Mesodermal cell (in vitro differentiated cells): ENCODE results near the gene PPP1R14B.
A peak's percentile ranks its signal among the peaks of the same experiment; 100 is the strongest.

Experiments
- H3K27ac ChIP-seq: 2 replicates; pipeline ENCODE4 v1.7.0; 2013; ENCODE audit warnings: mild to moderate bottlenecking, low read depth, low read length, moderate library complexity; ENCODE audit not compliant: severe bottlenecking
- H3K36me3 ChIP-seq: 2 replicates; pipeline ENCODE4 v1.7.1; 2013; ENCODE audit warnings: mild to moderate bottlenecking, low read length, moderate library complexity; ENCODE audit not compliant: control insufficient read depth, insufficient read depth
- H3K4me1 ChIP-seq: one replicate; pipeline ENCODE4 v1.7.1; 2013; ENCODE audit warnings: mild to moderate bottlenecking, low read length; ENCODE audit not compliant: insufficient read depth, control insufficient read depth, poor library complexity, severe bottlenecking
- H3K4me3 ChIP-seq: 2 replicates; pipeline ENCODE4 v1.7.0; 2013; ENCODE audit warnings: low read length, control low read depth, mild to moderate bottlenecking; ENCODE audit not compliant: insufficient read depth, poor library complexity, severe bottlenecking; ENCODE audit errors: extremely low read depth
- H3K9me3 ChIP-seq: 2 replicates; pipeline ENCODE4 v1.7.1; 2013; ENCODE audit warnings: mild to moderate bottlenecking, low read length, moderate library complexity; ENCODE audit not compliant: control insufficient read depth
- WGBS, 2 experiments: methylation state at CpG; one replicate each; pipeline ENCODE4 v1.1.5; 2013; ENCODE audit warnings: missing lambda C conversion rate in 2 of 2; ENCODE audit not compliant: insufficient coverage in 2 of 2; 5-methylcytosine and 5-hydroxymethylcytosine counted together

PPP1R14B gene

GRCh38 chr11:64233913-64234586 is 12.7 kb downstream of the PPP1R14B start, which contains the start of gene VEGFB:
Gene VEGFB, plus strand, starts transcription at chr11:64234584. Its CDS starts 250 bp downstream, at chr11:64234834.
- Histone ChIP-seq H3K36me3 (peaks cover 18% of the 10 kb centered on the region), H3K4me1 (no peaks in the 10 kb centered on the region), H3K27ac (no peak within 1 kb of the TSS), H3K9me3 (no peaks in the 10 kb centered on the region), H3K4me3 (peak within 1 kb of the TSS; percentile 52)
- WGBS, 2 experiments = 2 to 4% methylated on average over 26 to 41 of the region's 62 CpGs

GRCh38 chr11:64232967-64233315 is 13.8 kb downstream of the PPP1R14B start:
- WGBS, 2 experiments = 95 to 97% methylated on average over 8 of the region's 8 CpGs
- peaks cover 11% of the 10 kb centered on the region for H3K36me3 ChIP-seq
- H3K9me3 ChIP-seq = no peaks in the 10 kb centered on the region
- H3K27ac ChIP-seq = no peak overlapping the region
- H3K4me1 ChIP-seq = no peaks in the 10 kb centered on the region
- no peak overlapping the region for H3K4me3 ChIP-seq

- Histone ChIP-seq H3K9me3 (no peaks in the 10 kb centered on the region), H3K4me3 (no peak overlapping the region), H3K36me3 (peaks cover 5% of the 10 kb centered on the region), H3K27ac (no peak overlapping the region), H3K4me1 (no peaks in the 10 kb centered on the region)
- 96% methylated on average over 13 to 15 of the region's 15 CpGs for WGBS, 2 experiments
These were observed 14.4 kb downstream of the PPP1R14B start for GRCh38 chr11:64232182-64232966.

GRCh38 chr11:64231546-64231945 is 15.2 kb downstream of the PPP1R14B start:
- Histone ChIP-seq H3K9me3 (no peaks in the 10 kb centered on the region), H3K36me3 (peaks cover 2% of the 10 kb centered on the region), H3K27ac (no peak overlapping the region), H3K4me1 (peaks cover 5% of the 10 kb centered on the region), H3K4me3 (no peak overlapping the region)
- WGBS, 2 experiments = 88 to 94% methylated on average over 6 to 7 of the region's 7 CpGs

GRCh38 chr11:64230985-64231365 is 15.8 kb downstream of the PPP1R14B start:
- H3K4me3 ChIP-seq = peak overlapping the region; percentile 54
- peaks cover 5% of the 10 kb centered on the region for H3K4me1 ChIP-seq
- peaks cover 2% of the 10 kb centered on the region for H3K36me3 ChIP-seq
- no peaks in the 10 kb centered on the region for H3K9me3 ChIP-seq
- no peak overlapping the region for H3K27ac ChIP-seq
- WGBS, 2 experiments = 17% methylated on average over 7 of the region's 8 CpGs; no CpG with 5 or more reads in 1 of the 2 experiments

- peak within 1 kb of the TSS; percentile 17 for H3K27ac ChIP-seq
- 1% methylated on average over 60 to 61 of the region's 62 CpGs for WGBS, 2 experiments
- H3K36me3 ChIP-seq = peaks cover 2% of the 10 kb centered on the region
- H3K9me3 ChIP-seq = no peaks in the 10 kb centered on the region
- H3K4me1 ChIP-seq = peaks cover 7% of the 10 kb centered on the region
- peak within 1 kb of the TSS; percentile 54 for H3K4me3 ChIP-seq
These were observed 16.4 kb downstream of the PPP1R14B start, which contains the start of gene DNAJC4 for GRCh38 chr11:64230171-64230984. Gene DNAJC4, plus strand, starts transcription at chr11:64230548. Its CDS starts 307 bp downstream, at chr11:64230855.

GRCh38 chr11:64229744-64230170 is 17.0 kb downstream of the PPP1R14B start:
- Histone ChIP-seq H3K9me3 (no peaks in the 10 kb centered on the region), H3K4me3 (peak overlapping the region; percentile 54), H3K27ac (peak overlapping the region; percentile 17), H3K36me3 (peaks cover 2% of the 10 kb centered on the region), H3K4me1 (peaks cover 11% of the 10 kb centered on the region)
- 66 to 70% methylated on average over 13 of the region's 13 CpGs for WGBS, 2 experiments

- H3K27ac ChIP-seq = no peak overlapping the region
- H3K4me3 ChIP-seq = no peak overlapping the region
- WGBS, 2 experiments = 98% methylated on average over 9 to 10 of the region's 12 CpGs
- peaks cover 7% of the 10 kb centered on the region for H3K36me3 ChIP-seq
- peaks cover 11% of the 10 kb centered on the region for H3K4me1 ChIP-seq
- H3K9me3 ChIP-seq = no peaks in the 10 kb centered on the region
These were observed 17.5 kb downstream of the PPP1R14B start for GRCh38 chr11:64229090-64229743.

- no peak overlapping the region for H3K4me3 ChIP-seq
- H3K9me3 ChIP-seq = no peaks in the 10 kb centered on the region
- no peak overlapping the region for H3K27ac ChIP-seq
- peaks cover 11% of the 10 kb centered on the region for H3K4me1 ChIP-seq
- WGBS, 2 experiments = 88% methylated on average over 1 of the region's 3 CpGs; no CpG with 5 or more reads in 1 of the 2 experiments
- H3K36me3 ChIP-seq = peaks cover 18% of the 10 kb centered on the region
These were observed 19.3 kb downstream of the PPP1R14B start for GRCh38 chr11:64227405-64227956.
